Panc1 (cell line): Measurements from ENCODE around the gene EYS. TPM values are rescaled to one million over a fixed set of nuclear protein-coding genes. Genes with fewer than 3 reads are reported as not detected.

Experiments used
- ATAC-seq: fragments of 200-7000 bp; cut with Tn5 transposase; 2 replicates; pipeline ENCODE4 v1.9.1; 2020; ENCODE audit warnings: mild to moderate bottlenecking, moderate library complexity
- BruUV-seq: library from RNA; stranded (reverse); fragments of 400-500 nt; replicated peaks from 2 replicates; lab custom pipeline; 2021; lab: Mats Ljungman, UMichigan
- CTCF ChIA-PET: fragments of 300-600 bp; sonication (Branson Sonifier 250); formaldehyde crosslinking; loops from one replicate; lab custom pipeline; 2022; ENCODE audit warnings: antibody characterized with exemption; lab: Charles Lee
- POLR2A ChIA-PET: fragments of 300-600 bp; sonication (Branson Sonifier 250); formaldehyde crosslinking; loops from one replicate; lab custom pipeline; 2022; ENCODE audit warnings: antibody characterized with exemption; lab: Charles Lee
- DNase-seq: peaks from one replicate; pipeline ENCODE4 v3.0.0-alpha.2; 2010; ENCODE audit warnings: low read depth, low spot score
- H3K27ac ChIP-seq: 2 replicates; pipeline ENCODE4 v1.5.1; 2011; ENCODE audit warnings: mild to moderate bottlenecking, low read length, inconsistent platforms
- H3K27me3 ChIP-seq: fragments of 200-500 bp; sonication (Bioruptor generic); 2 replicates; pipeline ENCODE4 v1.6.0; 2014; ENCODE audit warnings: low read length, inconsistent platforms; ENCODE audit not compliant: control insufficient read depth, insufficient read depth
- H3K36me3 ChIP-seq: fragments of 200-500 bp; sonication (Bioruptor generic); 2 replicates; pipeline ENCODE4 v1.5.1; 2014; ENCODE audit warnings: inconsistent platforms, mild to moderate bottlenecking, low read length, moderate library complexity; ENCODE audit not compliant: control insufficient read depth, insufficient read depth
- H3K4me1 ChIP-seq: 2 replicates; pipeline ENCODE4 v1.5.1; 2011; ENCODE audit warnings: inconsistent platforms, mild to moderate bottlenecking, low read length, moderate library complexity; ENCODE audit not compliant: control insufficient read depth, insufficient read depth
- H3K4me3 ChIP-seq, 2 experiments: 2 replicates each; pipeline ENCODE4 v1.5.1; 2011 to 2012; ENCODE audit warnings: low read depth in 2 of 2, low read length in 2 of 2, mild to moderate bottlenecking in 2 of 2, inconsistent platforms in 1 of 2, moderate library complexity in 1 of 2
- H3K9me3 ChIP-seq: fragments of 200-500 bp; sonication (Bioruptor generic); 2 replicates; pipeline ENCODE4 v1.5.1; 2014; ENCODE audit warnings: low read depth, mild to moderate bottlenecking, inconsistent platforms, low read length, moderate library complexity; ENCODE audit not compliant: control insufficient read depth, insufficient read depth
- POLR2AphosphoS5 ChIP-seq: IDR thresholded peaks from 2 replicates; pipeline ENCODE4 v1.6.1; 2012; ENCODE audit warnings: mild to moderate bottlenecking, low read depth, low read length, moderate library complexity
- SIN3A ChIP-seq: IDR thresholded peaks from 2 replicates; pipeline ENCODE4 v1.6.1; 2012; ENCODE audit warnings: low read depth, mild to moderate bottlenecking, low read length, moderate library complexity, borderline replicate concordance; ENCODE audit not compliant: insufficient read depth
- TCF7L2 ChIP-seq: IDR thresholded peaks from 2 replicates; pipeline ENCODE4 v1.6.1; 2011; ENCODE audit warnings: mild to moderate bottlenecking, low read depth, low read length, inconsistent platforms
- in situ Hi-C: cut with HindIII; loops from 2 replicates; pipeline ENCODE4 v1.10.0; 2016; ENCODE audit warnings: low sequenced_read_pairs, low pct_unique_long_range_greater_than_20kb
- intact Hi-C: fragments of 100-400 bp; cut with micrococcal nuclease; formaldehyde crosslinking; loops from one replicate; pipeline ENCODE4 v1.10.0; 2022; ENCODE audit not compliant: unreplicated experiment
- total RNA-seq: library from RNA; stranded (reverse); gene quantifications from one replicate; pipeline ENCODE4 v1.2.1, GENCODE V29; 2021; ENCODE audit not compliant: unreplicated experiment
- TF ChIP-seq, protein P1 (sequence below): fragments of 450-650 bp; IDR thresholded peaks from 2 replicates; pipeline ENCODE4 v1.5.1; 2017; ENCODE audit warnings: mild to moderate bottlenecking
- TF ChIP-seq, protein P2 (sequence below), 2 experiments: IDR thresholded peaks; 2 replicates each; pipeline ENCODE4 v1.6.1; 2011 to 2012; ENCODE audit warnings: low read depth in 2 of 2, control low read depth in 1 of 2, low read length in 1 of 2, mild to moderate bottlenecking in 1 of 2, moderate library complexity in 1 of 2; ENCODE audit not compliant: insufficient read depth in 1 of 2

The EYS gene
- total RNA-seq, 1 experiment from 2014 or later, result not detected

DNA sequence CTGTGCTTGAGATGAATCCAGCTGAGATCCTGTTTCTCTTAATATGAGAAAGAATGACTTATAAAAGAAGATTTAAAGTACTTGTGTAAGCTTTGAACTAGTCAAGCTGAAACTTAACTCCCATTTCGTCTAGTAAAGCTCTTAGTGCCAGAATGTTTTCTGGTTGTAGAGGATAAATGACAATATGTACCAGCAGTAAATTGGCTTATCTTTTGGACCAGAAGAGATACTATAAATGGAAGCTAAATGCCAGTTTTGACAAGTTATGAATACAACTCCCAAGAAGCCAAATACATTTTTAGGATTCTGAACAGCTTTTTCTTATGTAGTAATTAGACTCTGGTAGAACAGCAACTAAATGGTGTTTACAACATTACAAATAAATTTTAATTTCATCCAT is 608.7 kb downstream of the EYS start:
- ChIA-PET POLR2A (no interaction called here), CTCF (no interaction called here)
- no peak for DNase-seq
- in situ Hi-C loops, result no loop called here
- Histone ChIP-seq H3K4me1 (no peaks in the 10 kb centered on the region), H3K27ac (no peak overlapping the region), H3K27me3 (no peaks in the 10 kb centered on the region), H3K36me3 (no peaks in the 10 kb centered on the region), H3K9me3 (no peaks in the 10 kb centered on the region), H3K4me3 (no peak overlapping the region)
- ATAC-seq, result no peak
- BruUV-seq, result no TSS peak
- intact Hi-C loops, result no loop called here
- TF ChIP-seq TCF7L2, result no peak
- TF ChIP-seq, protein P1, sequence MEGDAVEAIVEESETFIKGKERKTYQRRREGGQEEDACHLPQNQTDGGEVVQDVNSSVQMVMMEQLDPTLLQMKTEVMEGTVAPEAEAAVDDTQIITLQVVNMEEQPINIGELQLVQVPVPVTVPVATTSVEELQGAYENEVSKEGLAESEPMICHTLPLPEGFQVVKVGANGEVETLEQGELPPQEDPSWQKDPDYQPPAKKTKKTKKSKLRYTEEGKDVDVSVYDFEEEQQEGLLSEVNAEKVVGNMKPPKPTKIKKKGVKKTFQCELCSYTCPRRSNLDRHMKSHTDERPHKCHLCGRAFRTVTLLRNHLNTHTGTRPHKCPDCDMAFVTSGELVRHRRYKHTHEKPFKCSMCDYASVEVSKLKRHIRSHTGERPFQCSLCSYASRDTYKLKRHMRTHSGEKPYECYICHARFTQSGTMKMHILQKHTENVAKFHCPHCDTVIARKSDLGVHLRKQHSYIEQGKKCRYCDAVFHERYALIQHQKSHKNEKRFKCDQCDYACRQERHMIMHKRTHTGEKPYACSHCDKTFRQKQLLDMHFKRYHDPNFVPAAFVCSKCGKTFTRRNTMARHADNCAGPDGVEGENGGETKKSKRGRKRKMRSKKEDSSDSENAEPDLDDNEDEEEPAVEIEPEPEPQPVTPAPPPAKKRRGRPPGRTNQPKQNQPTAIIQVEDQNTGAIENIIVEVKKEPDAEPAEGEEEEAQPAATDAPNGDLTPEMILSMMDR, result no peak

DNA sequence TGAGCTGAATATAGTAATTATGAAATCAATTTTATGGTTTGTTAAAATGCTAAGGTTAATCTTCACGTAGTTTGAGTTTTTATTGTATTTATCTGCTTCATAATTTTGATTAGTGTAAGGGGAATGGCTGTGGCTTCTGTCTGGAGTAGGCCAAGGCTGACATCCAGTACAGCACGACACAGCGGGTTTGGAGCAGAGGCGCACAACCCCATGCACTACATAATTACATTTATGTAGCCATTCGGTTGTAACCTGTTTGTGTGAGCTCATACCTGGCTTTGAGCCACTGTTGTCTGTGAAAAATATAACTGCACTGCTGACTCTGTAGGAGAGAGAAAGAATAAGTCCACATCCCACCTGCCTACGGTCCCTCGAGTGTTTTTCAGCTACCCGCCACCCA is 615.5 kb downstream of the EYS start:
- in situ Hi-C loops, result no loop called here
- no peaks in the 10 kb centered on the region for H3K27me3 ChIP-seq
- no peak for TF ChIP-seq POLR2AphosphoS5
- TF ChIP-seq, protein P1, result no peak
- no peak for TF ChIP-seq TCF7L2
- TF ChIP-seq SIN3A, result no peak
- DNase-seq (no peak), ATAC-seq (no peak)
- intact Hi-C loops, result no loop called here
- ChIA-PET CTCF (no interaction called here), POLR2A (no interaction called here)
- no TSS peak for BruUV-seq
- H3K9me3 ChIP-seq, result no peaks in the 10 kb centered on the region
- H3K27ac ChIP-seq, result no peak overlapping the region
- H3K4me1 ChIP-seq, result no peaks in the 10 kb centered on the region
- H3K36me3 ChIP-seq, result no peaks in the 10 kb centered on the region
- H3K4me3 ChIP-seq, result no peak overlapping the region

DNA sequence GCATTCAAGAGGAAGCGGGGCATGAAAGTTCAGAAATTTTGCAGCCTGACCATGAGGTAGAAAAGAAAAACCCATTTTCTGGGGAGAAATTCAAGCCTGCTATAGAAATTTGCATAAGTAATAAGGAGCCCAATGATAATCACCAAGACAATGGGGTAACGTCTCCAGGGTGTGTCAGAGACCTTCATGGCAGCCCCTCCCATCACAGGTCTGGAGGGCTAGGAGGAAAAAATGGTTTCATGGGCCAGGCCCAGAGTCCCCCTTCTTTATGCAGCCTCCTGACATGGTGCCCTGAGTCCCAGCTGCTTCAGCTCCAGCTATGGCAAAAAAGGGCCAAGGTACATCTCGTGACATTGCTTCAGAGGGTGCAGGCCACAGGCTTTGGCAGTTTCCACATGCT is 618.5 kb downstream of the EYS start:
- in situ Hi-C loops (no loop called here), intact Hi-C loops (no loop called here)
- ChIA-PET POLR2A (no interaction called here), CTCF (no interaction called here)
- TF ChIP-seq TCF7L2, result no peak
- no peak for TF ChIP-seq SIN3A
- TF ChIP-seq, protein P2, sequence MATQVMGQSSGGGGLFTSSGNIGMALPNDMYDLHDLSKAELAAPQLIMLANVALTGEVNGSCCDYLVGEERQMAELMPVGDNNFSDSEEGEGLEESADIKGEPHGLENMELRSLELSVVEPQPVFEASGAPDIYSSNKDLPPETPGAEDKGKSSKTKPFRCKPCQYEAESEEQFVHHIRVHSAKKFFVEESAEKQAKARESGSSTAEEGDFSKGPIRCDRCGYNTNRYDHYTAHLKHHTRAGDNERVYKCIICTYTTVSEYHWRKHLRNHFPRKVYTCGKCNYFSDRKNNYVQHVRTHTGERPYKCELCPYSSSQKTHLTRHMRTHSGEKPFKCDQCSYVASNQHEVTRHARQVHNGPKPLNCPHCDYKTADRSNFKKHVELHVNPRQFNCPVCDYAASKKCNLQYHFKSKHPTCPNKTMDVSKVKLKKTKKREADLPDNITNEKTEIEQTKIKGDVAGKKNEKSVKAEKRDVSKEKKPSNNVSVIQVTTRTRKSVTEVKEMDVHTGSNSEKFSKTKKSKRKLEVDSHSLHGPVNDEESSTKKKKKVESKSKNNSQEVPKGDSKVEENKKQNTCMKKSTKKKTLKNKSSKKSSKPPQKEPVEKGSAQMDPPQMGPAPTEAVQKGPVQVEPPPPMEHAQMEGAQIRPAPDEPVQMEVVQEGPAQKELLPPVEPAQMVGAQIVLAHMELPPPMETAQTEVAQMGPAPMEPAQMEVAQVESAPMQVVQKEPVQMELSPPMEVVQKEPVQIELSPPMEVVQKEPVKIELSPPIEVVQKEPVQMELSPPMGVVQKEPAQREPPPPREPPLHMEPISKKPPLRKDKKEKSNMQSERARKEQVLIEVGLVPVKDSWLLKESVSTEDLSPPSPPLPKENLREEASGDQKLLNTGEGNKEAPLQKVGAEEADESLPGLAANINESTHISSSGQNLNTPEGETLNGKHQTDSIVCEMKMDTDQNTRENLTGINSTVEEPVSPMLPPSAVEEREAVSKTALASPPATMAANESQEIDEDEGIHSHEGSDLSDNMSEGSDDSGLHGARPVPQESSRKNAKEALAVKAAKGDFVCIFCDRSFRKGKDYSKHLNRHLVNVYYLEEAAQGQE (IDR thresholded peaks at IDR 0.05; ENCODE audit: insufficient read depth in 1 of 2, low read depth in 2 of 2, low read length in 1 of 2), result no peak
- TF ChIP-seq, protein P1, result no peak
- TF ChIP-seq POLR2AphosphoS5, result no peak
- Histone ChIP-seq H3K27ac (no peak overlapping the region), H3K27me3 (no peaks in the 10 kb centered on the region), H3K4me3 (no peak overlapping the region), H3K9me3 (no peaks in the 10 kb centered on the region), H3K4me1 (no peaks in the 10 kb centered on the region), H3K36me3 (no peaks in the 10 kb centered on the region)
- no TSS peak for BruUV-seq
- no peak for DNase-seq
- ATAC-seq, result no peak
